SK-N-SH (cell line): Measurements from ENCODE around the gene SNX8.

Experiments
- CTCF ChIP-seq: fragments of 200-600 bp; sonication (generic); IDR thresholded peaks from 2 replicates; pipeline ENCODE4 v1.6.1; 2017; ENCODE audit warnings: antibody characterized with exemption, mild to moderate bottlenecking, moderate library complexity
- GABPA ChIP-seq: IDR thresholded peaks from 2 replicates; pipeline ENCODE4 v1.4.0; 2012; ENCODE audit warnings: low read depth, mild to moderate bottlenecking
- GATA2 ChIP-seq: sonication (generic); formaldehyde crosslinking; IDR thresholded peaks from 2 replicates; pipeline ENCODE4 v1.5.0; 2020; ENCODE audit warnings: mild to moderate bottlenecking, missing genetic modification reagents
- JUND ChIP-seq: IDR thresholded peaks from 2 replicates; pipeline ENCODE4 v1.4.0; 2012
- NFIC ChIP-seq: IDR thresholded peaks from 2 replicates; pipeline ENCODE4 v1.4.0; 2012; ENCODE audit warnings: borderline replicate concordance
- RAD21 ChIP-seq: IDR thresholded peaks from 2 replicates; pipeline ENCODE4 v1.6.1; 2012; ENCODE audit warnings: mild to moderate bottlenecking, low read length
- RCOR1 ChIP-seq: fragments of 150-350 bp; IDR thresholded peaks from 2 replicates; pipeline ENCODE4 v1.6.1; 2017; ENCODE audit warnings: antibody characterized with exemption, low read length
- REST ChIP-seq: IDR thresholded peaks from 2 replicates; pipeline ENCODE4 v1.6.1; 2012; ENCODE audit warnings: mild to moderate bottlenecking, low read depth, low read length, moderate library complexity
- TAF1 ChIP-seq: IDR thresholded peaks from 2 replicates; pipeline ENCODE4 v1.6.1; 2012; ENCODE audit warnings: low read depth, mild to moderate bottlenecking, low read length, moderate library complexity, borderline replicate concordance
- TEAD4 ChIP-seq: IDR thresholded peaks from 2 replicates; pipeline ENCODE4 v1.4.0; 2012; ENCODE audit warnings: mild to moderate bottlenecking, borderline replicate concordance; ENCODE audit not compliant: insufficient read depth
- USF1 ChIP-seq: IDR thresholded peaks from 2 replicates; pipeline ENCODE4 v1.4.0; 2012; ENCODE audit warnings: low read depth, borderline replicate concordance
- YY1 ChIP-seq: IDR thresholded peaks from 2 replicates; pipeline ENCODE4 v1.4.0; 2012; ENCODE audit warnings: low read depth, mild to moderate bottlenecking

GRCh38 chr7:2273866-2274265, 40.4 kb downstream of the SNX8 start:
- no peak for TF ChIP-seq CTCF
- no peak for TF ChIP-seq TAF1
- TF ChIP-seq RAD21, result no peak
- no peak for TF ChIP-seq NFIC
- no peak for TF ChIP-seq REST
- no peak for TF ChIP-seq TEAD4
- no peak for TF ChIP-seq USF1
- TF ChIP-seq RCOR1, result no peak
- no peak for TF ChIP-seq GATA2 (CRISPR knock-in tag)
- no peak for TF ChIP-seq GABPA
- no peak for TF ChIP-seq JUND
- no peak for TF ChIP-seq YY1
